CD4-positive, CD25-positive, alpha-beta regulatory T cell (primary cell): Measurements from ENCODE around the gene DDR1. TPM values are rescaled to one million over a fixed set of nuclear protein-coding genes. Genes with fewer than 3 reads are reported as not detected.
A peak's percentile ranks its signal among the peaks of the same experiment; 100 is the strongest.
"Not testable (repeated sequence)": the region's sequence is repeated elsewhere in the genome, so short reads cannot be mapped to it uniquely, and the experiment has no call there.

ENCODE experiments used
- ATAC-seq, 2 donors: fragments of 150-1000 bp; cut with Tn5 transposase; one replicate each; pipeline ENCODE4 v1.10.0; 2021; ENCODE audit warnings: low read depth in 2 of 2, moderate number of reproducible peaks in 2 of 2, moderate library complexity in 1 of 2
- DNase-seq, 3 donors: peaks; one replicate each; pipeline versions ENCODE4 v3.0.0 to v3.0.0-alpha.2; 2012 to 2022; ENCODE audit warnings: mixed read lengths in 1 of 3
- H3K27ac ChIP-seq: one replicate; pipeline ENCODE4 v1.7.0; 2013; ENCODE audit warnings: mild to moderate bottlenecking, low read length; ENCODE audit not compliant: insufficient read depth, poor library complexity, severe bottlenecking
- H3K27me3 ChIP-seq: one replicate; pipeline ENCODE4 v1.7.0; 2013; ENCODE audit warnings: low read length; ENCODE audit not compliant: control insufficient read depth, insufficient read depth
- H3K36me3 ChIP-seq: one replicate; pipeline ENCODE4 v1.7.0; 2013; ENCODE audit warnings: mild to moderate bottlenecking, low read length, moderate library complexity; ENCODE audit not compliant: control insufficient read depth, insufficient read depth
- H3K4me1 ChIP-seq: 2 replicates; pipeline ENCODE4 v1.7.0; 2013; ENCODE audit warnings: mild to moderate bottlenecking, low read length; ENCODE audit not compliant: insufficient read depth, control insufficient read depth, poor library complexity, severe bottlenecking
- H3K4me3 ChIP-seq: one replicate; pipeline ENCODE4 v1.7.0; 2013; ENCODE audit warnings: low read depth, mild to moderate bottlenecking, low read length, moderate library complexity
- H3K9me3 ChIP-seq, 2 experiments: 1 replicate in 1 of 2; 2 replicates in 1 of 2; pipeline ENCODE4 v1.7.0; 2013; ENCODE audit warnings: low read length in 2 of 2, mild to moderate bottlenecking in 1 of 2, moderate library complexity in 1 of 2; ENCODE audit not compliant: control insufficient read depth in 2 of 2
- H3K27ac Mint-ChIP-seq, 3 donors: one replicate each; pipeline ENCODE4 v1.8.0; 2020 to 2022; ENCODE audit warnings: mild to moderate bottlenecking in 3 of 3, mixed read lengths in 3 of 3, moderate library complexity in 2 of 3
- H3K27me3 Mint-ChIP-seq: one replicate; pipeline ENCODE4 v1.8.0; 2022; ENCODE audit warnings: mild to moderate bottlenecking, mixed read lengths
- H3K36me3 Mint-ChIP-seq: one replicate; pipeline ENCODE4 v1.8.0; 2020; ENCODE audit warnings: mixed read lengths
- H3K4me1 Mint-ChIP-seq, 4 donors: one replicate each; pipeline ENCODE4 v1.8.0; 2020 to 2022; ENCODE audit warnings: mixed read lengths in 4 of 4, mild to moderate bottlenecking in 1 of 4
- H3K4me3 Mint-ChIP-seq, 4 donors: one replicate each; pipeline ENCODE4 v1.8.0; 2020 to 2022; ENCODE audit warnings: mild to moderate bottlenecking in 4 of 4, mixed read lengths in 4 of 4, moderate library complexity in 3 of 4
- H3K9me3 Mint-ChIP-seq, 7 donors: one replicate each; pipeline ENCODE4 v1.8.0; 2020 to 2022; ENCODE audit warnings: mixed read lengths in 7 of 7, mild to moderate bottlenecking in 3 of 7, moderate library complexity in 2 of 7
- polyA plus RNA-seq, 4 donors: library from polyadenylated mRNA; unstranded; fragments of 300-500 nt; fragmentation: Illumina TruSeq; gene quantifications; one replicate each; pipeline ENCODE4 v1.2.3, GENCODE V29; 2021
- total RNA-seq: library from RNA; stranded (reverse); gene quantifications from one replicate; pipeline ENCODE4 v1.2.3, GENCODE V29; 2022

DDR1 gene
- total and polyA plus RNA-seq, 5 donors from 2014 or later, result 1.2 to 5.0 (median 2.3) TPM

DNA sequence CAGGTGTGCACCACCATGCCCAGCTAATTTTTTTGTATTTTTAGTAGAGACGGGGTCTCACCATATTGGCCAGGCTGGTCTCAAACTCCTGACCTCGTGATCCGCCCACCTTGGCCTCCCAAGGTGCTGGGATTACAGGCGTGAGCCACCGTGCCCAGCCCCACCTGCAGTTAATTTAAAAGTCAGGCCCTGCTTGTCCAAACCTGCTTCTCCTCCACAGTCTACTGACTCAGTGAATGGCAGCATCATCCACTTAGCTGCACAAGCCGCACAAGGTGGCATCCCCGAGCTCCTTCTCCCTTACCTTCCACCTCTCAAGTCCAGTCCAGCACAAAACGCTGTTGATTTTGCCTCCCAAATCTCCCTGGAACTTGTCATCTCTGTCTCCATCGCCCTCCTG is 17.9 kb downstream of the DDR1 start:
- H3K36me3 Mint-ChIP-seq, ATAC-seq, H3K4me1 Mint-ChIP-seq, H3K9me3 Mint-ChIP-seq, H3K9me3 ChIP-seq, H3K27ac Mint-ChIP-seq, H3K27me3 ChIP-seq, H3K4me3 Mint-ChIP-seq, DNase-seq, H3K27me3 Mint-ChIP-seq, H3K4me1 ChIP-seq, H3K4me3 ChIP-seq, H3K36me3 ChIP-seq, H3K27ac ChIP-seq: not testable (repeated sequence)

DNA sequence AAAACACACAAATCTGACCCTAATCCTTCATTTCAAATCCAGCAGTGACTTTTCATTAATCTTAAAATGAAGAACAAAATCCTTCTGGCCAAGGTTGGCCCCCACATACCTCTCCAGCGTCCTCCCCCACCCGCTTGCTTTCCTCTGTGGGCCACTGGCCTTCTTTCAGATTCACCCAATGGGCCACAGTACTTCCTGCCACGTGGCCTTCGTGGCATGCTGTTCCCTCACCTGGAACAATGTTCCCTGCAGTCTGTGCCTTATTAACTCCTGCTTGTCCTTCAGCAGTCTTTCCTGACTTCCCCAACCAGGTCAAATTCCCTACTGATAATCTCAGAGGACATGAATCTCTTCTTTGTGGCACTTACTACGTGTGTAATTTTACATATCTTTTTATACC is 18.4 kb downstream of the DDR1 start:
- H3K4me1 ChIP-seq, result no peaks in the 10 kb centered on the region
- H3K36me3 Mint-ChIP-seq, result peaks cover 8% of the 10 kb centered on the region
- no peaks in the 10 kb centered on the region for H3K9me3 Mint-ChIP-seq
- DNase-seq (no peak), ATAC-seq (no peak)
- peaks cover under 1 to 5% (median 3%) of the 10 kb centered on the region in 4 donors for H3K4me1 Mint-ChIP-seq
- H3K4me3 Mint-ChIP-seq, result peak overlapping the region in 1 of 4 donors; percentile 71
- peak overlapping the region in 1 of 3 donors; percentile 10 for H3K27ac Mint-ChIP-seq
- H3K27me3 ChIP-seq, result no peaks in the 10 kb centered on the region
- peaks cover 7% of the 10 kb centered on the region for H3K27me3 Mint-ChIP-seq
- H3K27ac ChIP-seq, result no peak overlapping the region
- no peak overlapping the region for H3K4me3 ChIP-seq
- H3K36me3 ChIP-seq, result no peaks in the 10 kb centered on the region
- no peaks in the 10 kb centered on the region for H3K9me3 ChIP-seq

DNA sequence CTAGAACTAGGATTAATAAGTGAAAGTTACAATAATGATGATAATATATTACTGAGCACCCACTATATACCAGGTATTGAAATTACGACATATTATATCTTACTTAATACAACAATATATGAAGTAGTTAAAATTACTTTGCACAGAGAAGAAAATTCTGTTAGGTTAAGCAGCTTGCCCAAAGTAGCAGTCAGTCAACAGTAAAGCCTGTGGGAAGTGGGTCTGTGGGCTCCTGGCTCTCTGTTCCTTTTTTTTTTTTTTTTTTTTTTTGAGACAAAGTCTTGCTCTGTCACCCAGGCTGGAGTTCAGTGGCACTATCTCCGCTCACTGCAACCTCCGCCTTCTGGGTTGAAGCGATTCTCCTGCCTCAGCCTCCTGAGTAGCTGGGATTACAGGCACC is 18.9 kb downstream of the DDR1 start:
- DNase-seq, result no peak
- Mint-ChIP-seq H3K4me1 (peaks cover 6 to 11% (median 7%) of the 10 kb centered on the region in 4 donors), H3K27ac (no peak overlapping the region), H3K9me3 (no peaks in the 10 kb centered on the region), H3K4me3 (no peak overlapping the region), H3K36me3 (peaks cover 4% of the 10 kb centered on the region), H3K27me3 (peaks cover 7% of the 10 kb centered on the region)
- no peaks in the 10 kb centered on the region for H3K36me3 ChIP-seq
- no peak overlapping the region for H3K4me3 ChIP-seq
- H3K27ac ChIP-seq, result no peak overlapping the region
- H3K27me3 ChIP-seq, result no peaks in the 10 kb centered on the region
- no peak for ATAC-seq
- H3K4me1 ChIP-seq, result peaks cover 1% of the 10 kb centered on the region
- H3K9me3 ChIP-seq, result no peaks in the 10 kb centered on the region

DNA sequence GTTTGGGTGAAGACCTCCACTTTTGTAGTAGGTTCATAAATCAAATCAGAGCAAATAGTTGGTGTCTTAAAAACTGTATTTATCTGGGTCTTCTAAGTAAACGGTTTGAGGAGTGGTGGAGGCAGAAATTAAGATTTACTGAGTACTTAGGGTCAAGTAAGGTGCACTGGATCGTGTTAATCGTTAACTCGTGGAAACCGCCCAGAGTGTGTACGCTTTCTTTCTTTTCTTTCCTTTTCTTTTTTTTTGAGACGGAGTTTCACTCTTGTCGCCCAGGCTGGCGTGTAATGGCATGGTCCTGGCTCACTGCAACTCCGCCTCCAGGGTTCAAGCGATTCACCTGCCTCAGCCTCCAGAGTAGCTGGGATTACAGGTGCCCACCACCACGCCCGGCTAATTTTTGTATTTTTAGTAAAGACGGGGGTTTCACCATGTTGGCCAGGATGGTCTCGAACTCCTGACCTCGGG is 23.0 kb downstream of the DDR1 start:
- not testable (repeated sequence) for H3K27me3 ChIP-seq, ATAC-seq, H3K9me3 Mint-ChIP-seq, H3K9me3 ChIP-seq, H3K27me3 Mint-ChIP-seq, DNase-seq, H3K27ac ChIP-seq
- Mint-ChIP-seq H3K36me3 (peaks cover 13% of the 10 kb centered on the region), H3K27ac (peak overlapping the region in 1 of 3 donors; percentile 93), H3K4me1 (peaks cover 9 to 28% (median 18%) of the 10 kb centered on the region in 4 donors), H3K4me3 (peak overlapping the region; percentile 98 to 100 (median 99))
- H3K36me3 ChIP-seq, result peaks cover 11% of the 10 kb centered on the region
- H3K4me1 ChIP-seq, result peaks cover 11% of the 10 kb centered on the region
- peak overlapping the region; percentile 41 for H3K4me3 ChIP-seq

DNA sequence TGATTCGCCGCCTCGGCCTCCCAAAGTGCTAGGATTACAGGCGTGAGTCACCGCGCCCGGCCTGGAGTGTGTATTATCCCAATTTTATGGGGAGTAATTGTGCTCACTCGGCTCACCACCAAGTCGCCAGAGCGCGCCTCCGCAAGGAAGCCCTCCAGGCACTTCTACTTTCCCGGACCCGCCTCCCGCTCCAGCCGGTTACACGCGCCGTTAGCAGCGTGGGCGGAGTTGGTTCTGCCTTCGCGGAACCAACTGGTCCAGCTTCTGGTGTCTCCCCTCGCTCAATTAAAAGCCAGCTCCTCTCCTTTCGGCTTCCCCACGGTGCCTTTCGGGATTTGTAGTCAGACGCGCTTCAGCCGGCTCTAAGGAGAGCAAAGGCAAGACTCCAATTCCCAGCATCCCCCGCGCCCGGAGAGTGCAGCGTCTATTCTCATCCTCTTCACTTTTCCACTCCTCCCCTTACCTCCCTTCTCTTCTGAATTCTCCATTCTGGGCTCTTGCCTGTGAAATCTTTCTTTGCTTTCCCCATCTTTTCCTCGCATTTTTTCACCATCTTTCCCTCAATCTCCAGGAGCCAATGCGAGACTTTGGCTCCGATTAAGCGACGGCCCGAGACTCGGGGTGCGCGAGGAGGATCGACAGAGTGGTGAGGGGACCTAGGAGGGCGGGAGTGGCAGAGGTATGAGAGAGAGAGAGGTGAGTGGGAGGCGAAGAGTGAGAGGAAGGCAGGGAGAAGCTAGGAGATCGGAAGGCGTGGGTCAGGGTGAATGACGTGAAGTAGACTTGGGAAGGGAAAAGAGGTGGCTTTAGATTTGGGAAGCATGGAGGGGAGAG is 23.7 kb downstream of the DDR1 start, which contains the start of gene GTF2H4:
GTF2H4 (plus strand) TSS at position 450 of the 834 bp plus-strand sequence.
- peaks cover under 1% of the 10 kb centered on the region for H3K27me3 Mint-ChIP-seq
- DNase-seq (peak; percentile 93 to 98 (median 93)), ATAC-seq (peak; percentile 98 to 100)
- H3K4me1 ChIP-seq, result peaks cover 12% of the 10 kb centered on the region
- H3K27ac Mint-ChIP-seq, result peak within 1 kb of the TSS; percentile 68 to 93 (median 89)
- H3K27ac ChIP-seq, result no peak within 1 kb of the TSS
- peak within 1 kb of the TSS; percentile 92 for H3K4me3 ChIP-seq
- H3K36me3 Mint-ChIP-seq, result peaks cover 13% of the 10 kb centered on the region
- peaks cover 11% of the 10 kb centered on the region for H3K36me3 ChIP-seq
- no peaks in the 10 kb centered on the region for H3K27me3 ChIP-seq
- H3K4me1 Mint-ChIP-seq, result peaks cover 9 to 34% (median 20%) of the 10 kb centered on the region in 4 donors
- peak within 1 kb of the TSS; percentile 98 to 100 (median 99) for H3K4me3 Mint-ChIP-seq
- no peaks in the 10 kb centered on the region for H3K9me3 ChIP-seq
- no peaks in the 10 kb centered on the region for H3K9me3 Mint-ChIP-seq

DNA sequence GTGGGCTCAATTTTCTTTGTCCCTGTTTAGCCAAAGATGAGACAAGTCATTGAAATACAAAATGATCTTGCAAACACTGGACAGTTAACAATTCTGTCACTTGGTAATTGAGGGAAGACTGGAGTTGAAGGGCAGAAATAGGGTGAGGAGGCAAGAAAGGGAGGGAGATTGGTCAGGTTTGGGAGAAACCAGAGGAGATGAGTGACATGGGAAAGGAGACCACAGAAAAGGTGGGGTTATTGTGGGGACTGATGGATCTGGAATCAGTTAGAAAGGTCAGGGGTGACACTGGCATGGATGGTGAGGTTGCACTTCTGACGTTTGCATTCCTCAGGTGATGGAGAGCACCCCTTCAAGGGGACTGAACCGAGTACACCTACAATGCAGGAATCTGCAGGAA is 24.4 kb downstream of the DDR1 start:
- Mint-ChIP-seq H3K36me3 (peaks cover 13% of the 10 kb centered on the region), H3K4me1 (peaks cover 9 to 42% (median 24%) of the 10 kb centered on the region in 4 donors), H3K4me3 (peak overlapping the region; percentile 98 to 100 (median 99)), H3K27me3 (no peaks in the 10 kb centered on the region), H3K27ac (peak overlapping the region in 2 of 3 donors; percentile 89 to 93), H3K9me3 (no peaks in the 10 kb centered on the region)
- no peak for DNase-seq
- no peak for ATAC-seq
- H3K27ac ChIP-seq, result no peak overlapping the region
- H3K4me1 ChIP-seq, result peaks cover 19% of the 10 kb centered on the region
- no peaks in the 10 kb centered on the region for H3K27me3 ChIP-seq
- no peaks in the 10 kb centered on the region for H3K9me3 ChIP-seq
- H3K36me3 ChIP-seq, result peaks cover 11% of the 10 kb centered on the region
- peak overlapping the region; percentile 92 for H3K4me3 ChIP-seq

DNA sequence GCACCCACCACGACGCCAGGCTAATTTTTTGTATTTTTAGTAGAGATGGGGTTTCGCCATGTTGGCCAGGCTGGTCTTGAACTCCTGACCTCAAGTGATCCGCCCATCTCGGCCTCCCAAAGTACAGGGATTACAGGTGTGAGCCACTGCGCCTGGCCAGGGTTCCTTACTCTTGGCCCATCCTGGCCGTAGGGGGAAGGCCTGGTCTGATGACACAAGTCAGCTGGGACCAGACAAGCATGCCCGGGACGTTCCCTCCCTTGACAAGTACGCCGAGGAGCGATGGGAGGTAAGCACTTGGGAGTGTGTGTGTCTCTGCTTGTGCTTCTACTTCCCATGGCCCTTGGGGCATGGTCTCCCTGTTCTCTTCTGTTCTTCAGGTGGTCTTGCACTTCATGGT is 26.2 kb downstream of the DDR1 start:
- H3K27ac Mint-ChIP-seq, ATAC-seq, H3K9me3 Mint-ChIP-seq, H3K27me3 Mint-ChIP-seq, DNase-seq, H3K4me3 ChIP-seq, H3K9me3 ChIP-seq, H3K27ac ChIP-seq, H3K27me3 ChIP-seq: not testable (repeated sequence)
- peak overlapping the region in 3 of 4 donors; percentile 17 to 98 (median 62) for H3K4me3 Mint-ChIP-seq
- peaks cover 12 to 53% (median 28%) of the 10 kb centered on the region in 4 donors for H3K4me1 Mint-ChIP-seq
- H3K36me3 Mint-ChIP-seq, result peaks cover 13% of the 10 kb centered on the region
- Histone ChIP-seq H3K36me3 (peaks cover 11% of the 10 kb centered on the region), H3K4me1 (peaks cover 31% of the 10 kb centered on the region)
